ENCODE results near the gene DHODH.
"Not testable (repeated sequence)": the region's sequence is repeated elsewhere in the genome, so short reads cannot be mapped to it uniquely, and the experiment has no call there.

DHODH gene

GRCh38 chr16:72057313-72057712 lies 48.8 kb downstream of the DHODH start:
- not testable (repeated sequence) for DNase-seq

GRCh38 chr16:72059060-72059459 lies 50.5 kb downstream of the DHODH start:
- DNase-seq: not testable (repeated sequence)

GRCh38 chr16:72060405-72060804 lies 51.9 kb downstream of the DHODH start:
- DNase-seq: no peak

GRCh38 chr16:72061564-72061963 lies 53.0 kb downstream of the DHODH start:
- DNase-seq: no peak

GRCh38 chr16:72064361-72064894 lies 55.9 kb downstream of the DHODH start:
- DNase-seq: no peak

- peak; percentile 69 for DNase-seq
Measured at GRCh38 chr16:72066747-72067146, 58.2 kb downstream of the DHODH start.

GRCh38 chr16:72068930-72069329 lies 60.4 kb downstream of the DHODH start:
- DNase-seq: no peak

- DNase-seq: peak; percentile 7
Measured at GRCh38 chr16:72072514-72073342, 64.2 kb downstream of the DHODH start.

GRCh38 chr16:72073560-72074230 lies 65.2 kb downstream of the DHODH start:
- DNase-seq: no peak

- DNase-seq: not testable (repeated sequence)
Measured at GRCh38 chr16:72075067-72075466, 66.5 kb downstream of the DHODH start.

Data from OCI-M1 (cell line).